Natural killer cell (primary cell): ENCODE data around the gene CPSF7. TPM values are rescaled to one million over a fixed set of nuclear protein-coding genes. Genes with fewer than 3 reads are reported as not detected.
A peak's percentile ranks its signal among the peaks of the same experiment; 100 is the strongest.

ENCODE experiments used
- ATAC-seq, 3 donors: fragments of 150-1000 bp in 2 of 3; fragments of 200-7000 bp in 1 of 3; cut with Tn5 transposase; 1 replicate in 1 of 3; 2 replicates in 2 of 3; pipeline ENCODE4 v1.10.0; 2021; ENCODE audit warnings: mild to moderate bottlenecking in 2 of 3, moderate library complexity in 2 of 3
- DNase-seq, 2 donors: peaks; one replicate each; pipeline versions ENCODE4 v3.0.0 to v3.0.0-alpha.2; 2013 to 2021; ENCODE audit warnings: mixed read lengths in 1 of 2
- H3K27ac ChIP-seq: one replicate; pipeline ENCODE4 v1.5.1; 2013; ENCODE audit warnings: mild to moderate bottlenecking, low read length
- H3K27me3 ChIP-seq: one replicate; pipeline ENCODE4 v1.6.1; 2013; ENCODE audit warnings: low read length; ENCODE audit not compliant: control insufficient read depth, insufficient read depth
- H3K36me3 ChIP-seq: one replicate; pipeline ENCODE4 v1.6.1; 2013; ENCODE audit warnings: low read length; ENCODE audit not compliant: control insufficient read depth, insufficient read depth
- H3K4me1 ChIP-seq: one replicate; pipeline ENCODE4 v1.6.1; 2013; ENCODE audit warnings: low read length; ENCODE audit not compliant: control insufficient read depth, insufficient read depth
- H3K4me3 ChIP-seq: one replicate; pipeline ENCODE4 v1.5.1; 2013; ENCODE audit warnings: low read length
- H3K9me3 ChIP-seq: one replicate; pipeline ENCODE4 v1.6.1; 2013; ENCODE audit warnings: low read length; ENCODE audit not compliant: control insufficient read depth, insufficient read depth
- H3K27ac Mint-ChIP-seq, 2 donors: one replicate each; pipeline ENCODE4 v1.8.0; 2022; ENCODE audit warnings: mild to moderate bottlenecking in 2 of 2, mixed read lengths in 2 of 2, moderate library complexity in 1 of 2
- H3K27me3 Mint-ChIP-seq, 2 donors: one replicate each; pipeline ENCODE4 v1.8.0; 2022; ENCODE audit warnings: low read depth in 2 of 2, mixed read lengths in 2 of 2
- H3K36me3 Mint-ChIP-seq: one replicate; pipeline ENCODE4 v1.8.0; 2022; ENCODE audit warnings: mixed read lengths
- H3K4me1 Mint-ChIP-seq, 2 donors: one replicate each; pipeline ENCODE4 v1.8.0; 2022; ENCODE audit warnings: mixed read lengths in 2 of 2
- H3K4me3 Mint-ChIP-seq: one replicate; pipeline ENCODE4 v1.8.0; 2022; ENCODE audit warnings: mild to moderate bottlenecking, moderate library complexity, mixed read lengths
- H3K9me3 Mint-ChIP-seq, 2 donors: one replicate each; pipeline ENCODE4 v1.8.0; 2022; ENCODE audit warnings: mixed read lengths in 2 of 2
- WGBS: methylation state at CpG from one replicate; pipeline ENCODE4 v1.1.7; 2013; ENCODE audit warnings: missing lambda C conversion rate; ENCODE audit not compliant: insufficient coverage; 5-methylcytosine and 5-hydroxymethylcytosine counted together
- intact Hi-C: fragments of 100-400 bp; cut with micrococcal nuclease; formaldehyde crosslinking; loops from one replicate; pipeline ENCODE4 v1.14.2; 2022
- total RNA-seq, 4 donors: library from RNA; stranded (reverse); fragments of 120-200 nt in 1 of 4; gene quantifications; one replicate each; pipeline versions ENCODE4 v1.2.3 to v1.2.4, GENCODE V29; 2013 to 2022
- TF ChIP-seq, protein P1 (sequence below): fragments of 200-600 bp; IDR thresholded peaks from one replicate; pipeline ENCODE4 v1.8.0; 2022; ENCODE audit warnings: antibody characterized with exemption

Gene CPSF7
- total RNA-seq, 3 donors from 2014 or later (not counting 1 experiment from before 2014, with no cell fraction given), result 99.5 to 120 (median 104) TPM

DNA sequence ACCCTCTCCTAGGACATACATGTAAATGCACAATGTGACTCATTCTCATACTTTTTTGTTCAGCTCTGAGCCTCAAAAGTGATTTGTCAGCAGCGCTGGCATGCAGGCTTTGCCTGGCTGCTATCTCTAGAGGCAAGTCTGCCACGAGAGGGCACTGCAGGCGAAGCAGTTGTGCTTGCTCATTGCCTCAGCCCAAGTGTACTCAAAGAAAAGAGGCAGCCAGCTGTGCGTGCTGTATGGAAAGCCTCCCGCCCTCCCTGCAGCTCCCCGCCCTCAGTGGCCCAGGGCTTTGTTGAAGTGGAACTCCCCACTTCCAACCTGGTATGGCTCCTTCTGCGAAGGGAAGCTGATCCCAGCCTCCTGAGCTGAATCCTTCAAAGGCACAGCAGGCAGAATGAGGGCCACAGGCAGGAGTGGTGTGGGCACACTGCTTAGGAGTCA is 16.5 kb upstream of the CPSF7 start:
- Mint-ChIP-seq H3K36me3 (no peaks in the 10 kb centered on the region), H3K27me3 (no peaks in the 10 kb centered on the region), H3K9me3 (no peaks in the 10 kb centered on the region), H3K27ac (no peak overlapping the region), H3K4me1 (peaks cover 22% of the 10 kb centered on the region in 2 donors), H3K4me3 (no peak overlapping the region)
- no peaks in the 10 kb centered on the region for H3K4me1 ChIP-seq
- no peaks in the 10 kb centered on the region for H3K9me3 ChIP-seq
- intact Hi-C loops, result loop anchor here (2.0 kb wide), 1 partner anchor 71 kb away; no protein-coding TSS in a partner anchor
- no peaks in the 10 kb centered on the region for H3K27me3 ChIP-seq
- DNase-seq, result peak; percentile 38 to 77
- WGBS, result 44% methylated on average over 7 of the region's 7 CpGs
- TF ChIP-seq, protein P1, sequence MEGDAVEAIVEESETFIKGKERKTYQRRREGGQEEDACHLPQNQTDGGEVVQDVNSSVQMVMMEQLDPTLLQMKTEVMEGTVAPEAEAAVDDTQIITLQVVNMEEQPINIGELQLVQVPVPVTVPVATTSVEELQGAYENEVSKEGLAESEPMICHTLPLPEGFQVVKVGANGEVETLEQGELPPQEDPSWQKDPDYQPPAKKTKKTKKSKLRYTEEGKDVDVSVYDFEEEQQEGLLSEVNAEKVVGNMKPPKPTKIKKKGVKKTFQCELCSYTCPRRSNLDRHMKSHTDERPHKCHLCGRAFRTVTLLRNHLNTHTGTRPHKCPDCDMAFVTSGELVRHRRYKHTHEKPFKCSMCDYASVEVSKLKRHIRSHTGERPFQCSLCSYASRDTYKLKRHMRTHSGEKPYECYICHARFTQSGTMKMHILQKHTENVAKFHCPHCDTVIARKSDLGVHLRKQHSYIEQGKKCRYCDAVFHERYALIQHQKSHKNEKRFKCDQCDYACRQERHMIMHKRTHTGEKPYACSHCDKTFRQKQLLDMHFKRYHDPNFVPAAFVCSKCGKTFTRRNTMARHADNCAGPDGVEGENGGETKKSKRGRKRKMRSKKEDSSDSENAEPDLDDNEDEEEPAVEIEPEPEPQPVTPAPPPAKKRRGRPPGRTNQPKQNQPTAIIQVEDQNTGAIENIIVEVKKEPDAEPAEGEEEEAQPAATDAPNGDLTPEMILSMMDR, result peak; percentile 13
- peaks cover 71% of the 10 kb centered on the region for H3K36me3 ChIP-seq
- ATAC-seq, result peak; percentile 69 to 87 (median 76)
- H3K4me3 ChIP-seq, result no peak overlapping the region
- no peak overlapping the region for H3K27ac ChIP-seq

DNA sequence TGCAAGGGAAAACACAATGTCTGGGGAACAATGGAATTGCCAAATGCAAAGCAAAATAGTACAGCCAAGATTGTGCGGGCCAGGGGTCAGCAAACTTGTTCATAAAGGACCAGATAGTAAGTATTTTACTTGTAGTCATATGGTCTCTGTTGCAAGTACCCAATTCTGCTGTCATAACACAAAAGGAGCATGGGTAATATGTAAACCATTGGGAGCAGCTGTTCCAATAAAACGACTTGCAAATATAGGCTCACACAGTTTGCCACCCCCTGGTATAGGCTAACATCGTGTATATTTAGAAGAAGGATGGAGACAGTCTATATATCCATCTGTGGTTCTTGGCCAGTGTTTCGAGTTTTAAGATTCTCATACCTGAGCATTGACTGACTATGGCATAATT is 15.7 kb upstream of the CPSF7 start:
- DNase-seq, result no peak
- Histone ChIP-seq H3K36me3 (peaks cover 72% of the 10 kb centered on the region), H3K4me3 (no peak overlapping the region), H3K27ac (no peak overlapping the region), H3K27me3 (no peaks in the 10 kb centered on the region), H3K9me3 (no peaks in the 10 kb centered on the region), H3K4me1 (no peaks in the 10 kb centered on the region)
- WGBS, result 95% methylated on average over 4 of the region's 4 CpGs
- ATAC-seq, result no peak
- Mint-ChIP-seq H3K9me3 (no peaks in the 10 kb centered on the region), H3K27ac (peak overlapping the region in 1 of 2 donors; percentile 56), H3K36me3 (no peaks in the 10 kb centered on the region), H3K4me1 (peaks cover 22% of the 10 kb centered on the region in 2 donors), H3K27me3 (no peaks in the 10 kb centered on the region), H3K4me3 (no peak overlapping the region)
- intact Hi-C loops, result no loop called here
- TF ChIP-seq, protein P1, result no peak

DNA sequence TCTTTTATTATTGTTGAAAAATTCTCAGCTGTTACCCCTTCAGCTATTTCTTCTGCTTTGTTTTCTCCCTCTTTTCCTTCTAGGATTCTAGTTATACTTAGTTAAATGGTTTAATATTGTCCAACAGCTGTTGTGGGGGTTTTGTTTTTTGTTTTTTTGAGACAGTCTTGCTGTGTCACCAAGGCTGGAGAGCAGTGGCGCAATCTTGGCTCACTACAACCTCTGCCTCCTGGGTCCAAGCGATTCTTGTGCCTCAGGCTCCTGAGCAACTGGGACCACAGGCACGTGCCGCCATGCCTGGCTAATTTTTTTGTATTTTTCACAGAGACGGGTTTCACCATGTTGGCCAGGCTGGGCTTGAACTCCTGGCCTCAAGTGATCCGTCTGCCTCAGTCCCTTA is 12.8 kb upstream of the CPSF7 start:
- peaks cover 10% of the 10 kb centered on the region for H3K36me3 Mint-ChIP-seq

More for the DNA sequence above, 12.8 kb upstream of the CPSF7 start:
- DNase-seq, result no peak
- Histone ChIP-seq H3K27me3 (no peaks in the 10 kb centered on the region), H3K36me3 (peaks cover 76% of the 10 kb centered on the region), H3K4me3 (no peak overlapping the region), H3K4me1 (no peaks in the 10 kb centered on the region), H3K9me3 (no peaks in the 10 kb centered on the region), H3K27ac (no peak overlapping the region)
- peaks cover 19 to 22% of the 10 kb centered on the region in 2 donors for H3K4me1 Mint-ChIP-seq
- peak overlapping the region; percentile 10 to 49 for H3K27ac Mint-ChIP-seq
- 97% methylated on average over 6 of the region's 6 CpGs for WGBS
- H3K27me3 Mint-ChIP-seq, result no peaks in the 10 kb centered on the region
- ATAC-seq, result no peak
- TF ChIP-seq, protein P1, result no peak
- no peaks in the 10 kb centered on the region for H3K9me3 Mint-ChIP-seq
- intact Hi-C loops, result no loop called here
- no peak overlapping the region for H3K4me3 Mint-ChIP-seq
